Smooth muscle cell (in vitro differentiated cells): Measurements from ENCODE around the gene OCIAD2. TPM values are rescaled to one million over a fixed set of nuclear protein-coding genes. Genes with fewer than 3 reads are reported as not detected.
A peak's percentile ranks its signal among the peaks of the same experiment; 100 is the strongest.

Experiments
- DNase-seq: peaks from one replicate; lab custom pipeline; 2025; ENCODE audit not compliant: unreplicated experiment; lab: John Stamatoyannopoulos, UW
- H2AFZ ChIP-seq: fragments of 200-600 bp; sonication (generic); 2 replicates; pipeline ENCODE4 v1.6.0; 2016; ENCODE audit warnings: antibody characterized with exemption, low read depth, mild to moderate bottlenecking
- H3F3A ChIP-seq: fragments of 200-600 bp; sonication (generic); 2 replicates; pipeline ENCODE4 v1.6.0; 2017; ENCODE audit warnings: antibody characterized with exemption, low read depth
- H3K27ac ChIP-seq: fragments of 200-600 bp; sonication (generic); 2 replicates; pipeline ENCODE4 v1.5.1; 2016; ENCODE audit warnings: low read depth, mild to moderate bottlenecking
- H3K27me3 ChIP-seq: fragments of 200-600 bp; sonication (generic); 2 replicates; pipeline ENCODE4 v1.6.1; 2016; ENCODE audit warnings: low read depth, mild to moderate bottlenecking
- H3K36me3 ChIP-seq: fragments of 200-600 bp; sonication (generic); 2 replicates; pipeline ENCODE4 v1.5.1; 2016; ENCODE audit warnings: low read depth
- H3K4me1 ChIP-seq: fragments of 200-600 bp; sonication (generic); 2 replicates; pipeline ENCODE4 v1.5.1; 2016; ENCODE audit warnings: low read depth
- H3K4me2 ChIP-seq: fragments of 200-600 bp; sonication (generic); 2 replicates; pipeline ENCODE4 v1.6.0; 2016; ENCODE audit warnings: mild to moderate bottlenecking
- H3K4me3 ChIP-seq: fragments of 200-600 bp; sonication (generic); 2 replicates; pipeline ENCODE4 v1.5.1; 2016; ENCODE audit warnings: mild to moderate bottlenecking
- H3K79me2 ChIP-seq: fragments of 200-600 bp; sonication (generic); 2 replicates; pipeline ENCODE4 v1.6.0; 2016; ENCODE audit warnings: low read depth, mild to moderate bottlenecking
- H3K9ac ChIP-seq: fragments of 200-600 bp; sonication (generic); 2 replicates; pipeline ENCODE4 v1.6.0; 2016; ENCODE audit warnings: low read depth
- H3K9me3 ChIP-seq: fragments of 200-600 bp; sonication (generic); replicated peaks from 2 replicates; pipeline ENCODE4 v1.5.1; 2016; ENCODE audit warnings: low read depth
- H4K20me1 ChIP-seq: fragments of 200-600 bp; sonication (generic); 2 replicates; pipeline ENCODE4 v1.6.0; 2016; ENCODE audit warnings: low read depth
- WGBS: methylation state at CpG from one replicate; pipeline ENCODE4 v1.1.7; 2016; ENCODE audit warnings: low lambda C conversion rate; 5-methylcytosine and 5-hydroxymethylcytosine counted together
- polyA plus RNA-seq: library from polyadenylated mRNA; unstranded; fragments of >200 nt; fragmentation: Nextera tagmentation; extraction: Ambion mirVana; gene quantifications from 2 replicates; pipeline ENCODE4 v1.2.1, GENCODE V29; 2016
- total RNA-seq: library from RNA; depleted of rRNA; stranded (reverse); fragments of >200 nt; gene quantifications from 2 replicates; pipeline ENCODE4 v1.2.3, GENCODE V29; 2014
- TF ChIP-seq, protein P1 (sequence below): fragments of 200-600 bp; sonication (generic); IDR thresholded peaks from 2 replicates; pipeline ENCODE4 v1.5.1; 2017; ENCODE audit warnings: borderline replicate concordance, mild to moderate bottlenecking, antibody characterized with exemption; ENCODE audit not compliant: insufficient read depth, poor library complexity, severe bottlenecking

The OCIAD2 gene
- total and polyA plus RNA-seq, 2 experiments from 2014 or later = 30.4 to 45.1 TPM

- Histone ChIP-seq H3K27ac (no peak overlapping the region), H3K79me2 (no peaks in the 10 kb centered on the region), H3K4me2 (no peak overlapping the region), H3K27me3 (no peaks in the 10 kb centered on the region), H3K4me3 (no peak overlapping the region), H3K9me3 (no peaks in the 10 kb centered on the region), H3K4me1 (no peaks in the 10 kb centered on the region), H3K9ac (no peak overlapping the region), H3K36me3 (no peaks in the 10 kb centered on the region), H3F3A (no peaks in the 10 kb centered on the region), H2AFZ (no peak overlapping the region), H4K20me1 (no peaks in the 10 kb centered on the region)
- TF ChIP-seq, protein P1, sequence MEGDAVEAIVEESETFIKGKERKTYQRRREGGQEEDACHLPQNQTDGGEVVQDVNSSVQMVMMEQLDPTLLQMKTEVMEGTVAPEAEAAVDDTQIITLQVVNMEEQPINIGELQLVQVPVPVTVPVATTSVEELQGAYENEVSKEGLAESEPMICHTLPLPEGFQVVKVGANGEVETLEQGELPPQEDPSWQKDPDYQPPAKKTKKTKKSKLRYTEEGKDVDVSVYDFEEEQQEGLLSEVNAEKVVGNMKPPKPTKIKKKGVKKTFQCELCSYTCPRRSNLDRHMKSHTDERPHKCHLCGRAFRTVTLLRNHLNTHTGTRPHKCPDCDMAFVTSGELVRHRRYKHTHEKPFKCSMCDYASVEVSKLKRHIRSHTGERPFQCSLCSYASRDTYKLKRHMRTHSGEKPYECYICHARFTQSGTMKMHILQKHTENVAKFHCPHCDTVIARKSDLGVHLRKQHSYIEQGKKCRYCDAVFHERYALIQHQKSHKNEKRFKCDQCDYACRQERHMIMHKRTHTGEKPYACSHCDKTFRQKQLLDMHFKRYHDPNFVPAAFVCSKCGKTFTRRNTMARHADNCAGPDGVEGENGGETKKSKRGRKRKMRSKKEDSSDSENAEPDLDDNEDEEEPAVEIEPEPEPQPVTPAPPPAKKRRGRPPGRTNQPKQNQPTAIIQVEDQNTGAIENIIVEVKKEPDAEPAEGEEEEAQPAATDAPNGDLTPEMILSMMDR = no peak
- DNase-seq = no peak
Measured at GRCh38 chr4:48949086-48949485, 42.5 kb upstream of the OCIAD2 start.

GRCh38 chr4:48947731-48948130, 41.2 kb upstream of the OCIAD2 start:
- H4K20me1 ChIP-seq = no peaks in the 10 kb centered on the region
- H3K9ac ChIP-seq = no peak overlapping the region
- 89% methylated on average over 1 of the region's 1 CpG for WGBS
- H3K27ac ChIP-seq = no peak overlapping the region
- H3K4me1 ChIP-seq = no peaks in the 10 kb centered on the region
- H3K9me3 ChIP-seq = no peaks in the 10 kb centered on the region
- no peaks in the 10 kb centered on the region for H3K36me3 ChIP-seq
- H3K4me3 ChIP-seq = no peak overlapping the region
- no peaks in the 10 kb centered on the region for H3K27me3 ChIP-seq
- no peak overlapping the region for H3K4me2 ChIP-seq
- no peak for DNase-seq
- TF ChIP-seq, protein P1 = no peak
- H3K79me2 ChIP-seq = no peaks in the 10 kb centered on the region
- H3F3A ChIP-seq = no peaks in the 10 kb centered on the region
- H2AFZ ChIP-seq = no peak overlapping the region

GRCh38 chr4:48945981-48946380, 39.4 kb upstream of the OCIAD2 start:
- no peak for DNase-seq
- Histone ChIP-seq H3K36me3 (no peaks in the 10 kb centered on the region), H4K20me1 (no peaks in the 10 kb centered on the region), H3K79me2 (no peaks in the 10 kb centered on the region), H3K4me1 (no peaks in the 10 kb centered on the region), H3F3A (no peaks in the 10 kb centered on the region), H3K4me2 (no peak overlapping the region), H3K9ac (no peak overlapping the region), H3K4me3 (no peak overlapping the region), H3K27ac (no peak overlapping the region), H2AFZ (no peak overlapping the region), H3K27me3 (no peaks in the 10 kb centered on the region), H3K9me3 (no peaks in the 10 kb centered on the region)
- 85% methylated on average over 2 of the region's 2 CpGs for WGBS
- TF ChIP-seq, protein P1 = no peak

GRCh38 chr4:48944756-48945241, 38.2 kb upstream of the OCIAD2 start:
- no peak overlapping the region for H3K9ac ChIP-seq
- no peak for DNase-seq
- no peak overlapping the region for H3K4me2 ChIP-seq
- peak overlapping the region; percentile 23 for H3K27ac ChIP-seq
- 62% methylated on average over 6 of the region's 6 CpGs for WGBS
- no peaks in the 10 kb centered on the region for H3K9me3 ChIP-seq
- H3F3A ChIP-seq = no peaks in the 10 kb centered on the region
- H4K20me1 ChIP-seq = no peaks in the 10 kb centered on the region
- H3K79me2 ChIP-seq = no peaks in the 10 kb centered on the region
- H3K4me3 ChIP-seq = no peak overlapping the region
- H3K4me1 ChIP-seq = no peaks in the 10 kb centered on the region
- no peaks in the 10 kb centered on the region for H3K27me3 ChIP-seq
- H3K36me3 ChIP-seq = no peaks in the 10 kb centered on the region
- H2AFZ ChIP-seq = no peak overlapping the region
- TF ChIP-seq, protein P1 = peak; percentile 27
